GM12874 (cell line): ENCODE data around the gene AUNIP.

Experiments used
- TF ChIP-seq, protein P1 (sequence below): IDR thresholded peaks from 2 replicates; pipeline ENCODE4 v1.5.1; 2011; ENCODE audit warnings: low read depth, mild to moderate bottlenecking, control low read depth, low read length, moderate library complexity; ENCODE audit not compliant: insufficient read depth

Gene AUNIP

DNA sequence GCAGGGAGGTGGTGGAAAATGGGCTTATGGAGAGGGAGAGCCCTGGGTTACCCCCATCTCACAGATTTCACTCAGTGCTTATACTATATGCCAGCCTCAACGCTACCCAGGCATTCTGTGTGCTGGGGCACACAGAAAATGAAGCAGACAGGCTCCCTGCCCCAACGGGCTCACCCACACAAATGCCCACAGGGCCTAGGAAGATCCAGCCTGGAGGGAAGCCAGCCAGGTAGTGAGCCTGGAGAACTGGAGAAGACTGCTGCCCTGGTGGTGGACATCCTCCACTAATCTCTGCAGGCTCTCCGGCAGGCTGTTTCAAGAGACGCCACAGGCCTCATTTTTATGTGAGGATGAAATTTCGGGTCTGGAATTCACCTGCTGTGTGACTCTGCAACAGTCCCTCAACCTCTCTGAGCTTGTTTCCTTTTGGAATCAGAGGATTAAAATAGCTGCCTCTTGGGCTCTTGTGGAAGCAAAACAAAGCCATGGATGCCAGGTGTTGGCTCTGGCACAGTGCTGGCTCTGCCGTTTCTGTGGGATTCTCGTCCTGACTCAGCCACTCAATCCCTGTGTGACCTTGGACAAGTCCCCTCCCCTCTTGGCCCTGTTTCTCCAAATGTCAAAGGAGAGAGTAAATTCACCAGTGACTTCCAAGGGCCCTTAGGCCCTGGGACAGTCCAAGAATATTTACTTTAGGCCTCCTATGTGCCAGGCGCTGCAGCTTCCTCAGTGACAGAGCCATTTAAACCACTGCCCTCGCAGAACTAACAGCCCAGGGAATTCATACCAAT is 12.6 kb upstream of the AUNIP start:
- TF ChIP-seq, protein P1, sequence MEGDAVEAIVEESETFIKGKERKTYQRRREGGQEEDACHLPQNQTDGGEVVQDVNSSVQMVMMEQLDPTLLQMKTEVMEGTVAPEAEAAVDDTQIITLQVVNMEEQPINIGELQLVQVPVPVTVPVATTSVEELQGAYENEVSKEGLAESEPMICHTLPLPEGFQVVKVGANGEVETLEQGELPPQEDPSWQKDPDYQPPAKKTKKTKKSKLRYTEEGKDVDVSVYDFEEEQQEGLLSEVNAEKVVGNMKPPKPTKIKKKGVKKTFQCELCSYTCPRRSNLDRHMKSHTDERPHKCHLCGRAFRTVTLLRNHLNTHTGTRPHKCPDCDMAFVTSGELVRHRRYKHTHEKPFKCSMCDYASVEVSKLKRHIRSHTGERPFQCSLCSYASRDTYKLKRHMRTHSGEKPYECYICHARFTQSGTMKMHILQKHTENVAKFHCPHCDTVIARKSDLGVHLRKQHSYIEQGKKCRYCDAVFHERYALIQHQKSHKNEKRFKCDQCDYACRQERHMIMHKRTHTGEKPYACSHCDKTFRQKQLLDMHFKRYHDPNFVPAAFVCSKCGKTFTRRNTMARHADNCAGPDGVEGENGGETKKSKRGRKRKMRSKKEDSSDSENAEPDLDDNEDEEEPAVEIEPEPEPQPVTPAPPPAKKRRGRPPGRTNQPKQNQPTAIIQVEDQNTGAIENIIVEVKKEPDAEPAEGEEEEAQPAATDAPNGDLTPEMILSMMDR: no peak

- TF ChIP-seq, protein P1: no peak
These were observed 11.9 kb upstream of the AUNIP start for GRCh38 chr1:25871086-25871703.

GRCh38 chr1:25870614-25871013 is 11.4 kb upstream of the AUNIP start:
- TF ChIP-seq, protein P1: no peak

DNA sequence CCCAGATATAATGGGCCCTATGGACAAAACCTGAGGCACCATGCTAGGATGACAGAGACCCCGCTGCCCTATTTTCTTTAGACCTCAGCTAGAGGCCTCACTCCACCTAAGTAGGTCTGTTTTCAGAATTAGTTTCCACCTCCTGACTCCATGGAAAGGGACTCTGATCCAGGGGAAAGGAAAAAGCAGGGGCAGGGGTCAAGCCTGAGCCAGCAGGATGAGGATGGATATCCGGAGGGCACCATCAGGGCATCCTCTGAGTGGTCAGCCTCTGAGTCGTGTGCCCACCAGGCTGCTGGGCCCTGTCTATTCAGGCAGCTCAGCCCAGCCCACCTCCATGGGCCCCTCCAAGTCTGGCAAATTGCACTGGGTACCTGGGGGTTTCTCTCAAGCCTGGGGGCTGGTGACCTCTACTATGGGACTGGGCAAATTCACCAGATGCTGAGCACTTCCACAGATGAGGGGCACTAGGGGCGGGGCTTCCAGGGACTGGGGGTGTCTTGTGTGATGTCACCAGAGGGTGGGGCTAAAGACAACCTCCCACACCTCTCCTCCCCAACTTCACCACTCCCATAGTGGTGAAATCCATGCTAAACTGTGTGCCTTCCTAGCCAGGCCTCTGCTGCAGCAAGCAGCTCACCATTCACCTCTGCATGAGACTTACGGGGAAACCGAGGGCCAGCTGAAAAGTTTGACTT is 10.8 kb upstream of the AUNIP start:
- TF ChIP-seq, protein P1: no peak

DNA sequence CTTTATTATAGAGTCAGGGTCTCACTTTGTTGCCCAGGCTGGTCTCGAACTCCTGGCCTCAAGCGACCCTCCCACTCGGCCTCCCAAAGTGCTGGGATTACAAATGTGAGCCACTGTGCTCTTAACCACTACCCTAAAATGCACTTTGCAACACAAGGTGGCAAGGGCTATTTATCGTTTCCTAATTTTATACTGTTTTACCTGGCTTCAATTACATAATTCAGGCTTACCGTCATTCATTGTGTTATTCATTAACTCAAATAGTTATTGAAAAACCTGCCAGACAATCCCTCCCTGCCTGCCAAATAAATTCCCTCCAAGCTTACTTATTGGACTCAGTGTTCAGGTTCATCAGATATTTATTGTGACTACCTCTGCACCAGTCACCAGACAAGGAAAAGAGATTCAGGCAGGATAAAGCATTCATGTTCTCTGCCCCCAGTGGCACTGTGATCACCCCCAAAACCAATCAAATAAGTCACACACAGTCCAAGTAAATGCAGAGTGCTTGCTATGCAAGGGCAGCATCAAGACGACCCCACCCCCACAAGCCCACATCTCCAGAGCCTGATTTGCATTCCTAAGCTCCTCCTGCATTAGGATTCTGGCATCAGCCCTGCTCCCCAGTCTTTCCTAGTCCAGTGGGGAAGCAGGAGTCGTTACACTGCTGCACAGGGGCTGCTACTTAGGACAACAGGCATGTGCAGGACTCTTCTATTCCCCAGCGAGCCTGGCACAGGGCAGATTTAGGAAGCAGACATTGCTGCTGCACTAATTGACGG is 8.1 kb upstream of the AUNIP start:
- TF ChIP-seq, protein P1: no peak

GRCh38 chr1:25866288-25866687 is 7.0 kb upstream of the AUNIP start:
- TF ChIP-seq, protein P1: no peak

DNA sequence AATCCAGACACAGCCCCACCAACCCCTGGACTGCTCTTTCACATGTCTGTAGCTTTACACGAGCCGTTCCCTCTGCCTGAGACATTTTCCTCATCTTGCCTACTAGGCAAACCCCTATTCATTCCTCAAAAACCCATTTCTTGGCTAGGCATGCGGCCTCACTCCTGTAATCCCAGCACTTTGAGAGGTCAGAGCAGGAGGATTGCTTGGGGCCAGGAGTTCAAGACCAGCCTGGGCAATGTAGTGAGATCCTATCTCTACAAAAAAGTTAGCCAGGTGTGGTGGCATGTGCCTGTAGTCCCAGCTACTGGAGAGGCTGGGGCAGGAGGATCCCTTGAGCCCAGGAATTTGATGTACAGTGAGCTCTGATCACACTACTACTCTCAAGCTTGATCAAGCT is 5.2 kb upstream of the AUNIP start:
- TF ChIP-seq, protein P1: no peak
